ENCODE results near the gene CATSPERZ.

The CATSPERZ gene

GRCh38 chr11:64285885-64286800, 14.0 kb upstream of the CATSPERZ start:
- DNase-seq = no peak

GRCh38 chr11:64286801-64287159, 13.4 kb upstream of the CATSPERZ start:
- DNase-seq = no peak

- DNase-seq = no peak
These were observed 12.3 kb upstream of the CATSPERZ start for GRCh38 chr11:64287676-64288352.

- no peak for DNase-seq
These were observed 11.8 kb upstream of the CATSPERZ start for GRCh38 chr11:64288353-64288750.

GRCh38 chr11:64289002-64289564, 11.1 kb upstream of the CATSPERZ start:
- DNase-seq = no peak

DNA sequence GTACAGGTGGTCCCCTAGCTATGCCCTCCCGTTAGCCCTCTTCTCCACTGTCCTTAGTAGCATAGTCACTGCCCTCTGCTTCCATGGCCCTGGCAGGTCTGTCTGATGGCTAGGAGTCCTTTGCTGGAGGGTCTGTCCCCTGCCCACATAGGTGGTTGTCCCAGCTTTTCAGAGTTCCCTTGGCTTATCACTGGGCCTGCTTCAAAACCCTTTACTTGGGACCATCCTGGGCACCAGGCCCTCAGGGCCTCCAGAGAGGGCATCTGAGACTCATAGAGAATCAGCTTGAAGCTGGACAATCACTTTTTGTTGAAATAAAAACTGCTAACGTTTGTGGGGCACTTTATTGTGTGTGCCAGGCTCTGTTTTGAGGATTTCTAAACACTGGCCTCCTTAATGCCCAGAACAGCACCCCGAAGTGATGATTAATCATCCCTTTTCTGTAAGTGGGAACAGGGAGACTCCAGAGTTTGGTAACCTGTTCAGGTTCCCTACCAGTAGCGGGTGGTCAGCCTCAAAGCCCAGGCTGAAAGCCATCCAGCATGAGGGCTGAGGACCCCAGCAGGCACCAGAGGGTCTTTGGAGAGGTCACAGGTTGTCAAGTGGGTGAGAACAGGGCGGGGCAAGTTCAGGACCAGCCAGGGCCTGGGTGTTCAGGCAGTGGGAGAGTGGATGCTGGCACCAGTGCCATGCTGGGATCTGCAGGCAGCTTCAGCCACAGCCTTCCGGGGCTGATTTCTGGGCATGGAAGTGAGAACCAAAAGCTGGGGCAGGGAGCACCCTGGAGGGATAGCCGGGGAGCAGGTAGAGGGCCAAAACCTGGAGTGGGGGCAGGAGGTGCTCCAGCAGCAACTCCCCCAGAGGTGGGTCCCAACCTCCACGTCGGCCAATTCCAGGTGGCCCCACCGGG, 9.6 kb upstream of the CATSPERZ start:
- no peak for DNase-seq

DNA sequence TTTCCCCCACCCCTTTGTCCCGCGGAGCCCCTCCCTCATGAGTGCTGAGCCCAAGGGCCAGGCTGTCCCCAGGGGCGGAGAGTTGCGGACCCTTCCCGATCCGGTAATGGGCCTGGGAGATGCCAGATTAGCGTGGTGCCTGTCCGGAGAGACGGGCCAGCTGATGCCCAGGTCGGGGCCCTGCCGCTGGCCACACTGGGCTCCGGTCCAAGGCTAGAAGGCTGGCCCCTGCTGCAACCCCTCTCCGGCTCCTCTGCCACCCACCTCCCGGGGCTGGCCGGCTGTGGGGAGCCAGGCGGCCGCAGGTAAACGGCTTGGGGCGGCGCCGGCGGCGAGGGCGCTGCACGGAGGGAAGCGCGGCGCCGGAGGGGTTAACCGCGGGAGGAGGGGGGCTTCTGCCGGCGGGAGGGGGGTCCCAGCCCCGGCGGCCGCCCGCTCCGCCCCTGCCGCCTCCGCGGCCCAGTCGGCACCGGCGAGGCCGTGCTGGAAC, 8.9 kb upstream of the CATSPERZ start, which contains the start of gene KCNK4:
TSS of gene KCNK4 (plus strand) at position 41 of the 490 bp plus-strand sequence. CDS start 1,717 bp downstream, outside the sequence.
- DNase-seq = no peak

DNA sequence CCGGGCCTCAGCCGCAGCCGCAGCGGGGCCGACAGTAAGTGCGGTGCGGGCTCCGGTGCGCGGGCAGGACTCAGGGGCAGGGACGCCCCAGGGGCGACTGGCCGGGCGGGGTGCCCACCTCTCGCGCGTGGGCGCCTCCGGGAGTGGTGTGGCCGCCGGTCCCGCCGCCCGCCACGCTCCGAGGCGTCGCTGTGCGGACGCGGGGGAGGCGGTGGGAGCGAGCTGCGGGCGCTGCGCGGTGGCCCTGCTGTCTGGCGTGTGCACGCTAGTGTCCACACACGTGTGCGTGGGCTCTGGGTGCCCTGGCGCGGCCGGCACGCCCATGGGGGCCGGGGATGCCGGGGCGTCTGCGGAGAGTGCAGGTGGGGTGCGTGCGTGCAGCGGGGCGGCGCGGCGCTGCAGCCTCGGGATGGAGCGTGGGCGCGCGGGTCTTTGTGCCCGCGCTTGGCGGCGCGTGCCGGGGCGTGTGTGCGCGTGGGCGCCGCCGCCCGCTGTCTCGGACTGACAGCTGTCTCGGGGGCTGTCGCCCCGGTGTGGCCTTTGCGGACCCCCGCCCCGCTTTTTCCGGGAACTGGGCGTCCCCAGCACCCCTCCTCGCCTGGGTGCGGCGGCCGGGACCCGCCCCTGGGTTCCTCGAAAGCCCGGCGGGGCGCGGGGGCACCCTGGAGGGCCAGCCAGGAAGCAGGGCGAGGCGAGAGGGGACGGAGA, 8.3 kb upstream of the CATSPERZ start:
- no peak for DNase-seq

- DNase-seq = no peak
These were observed 7.5 kb upstream of the CATSPERZ start for GRCh38 chr11:64292460-64293254.

DNA sequence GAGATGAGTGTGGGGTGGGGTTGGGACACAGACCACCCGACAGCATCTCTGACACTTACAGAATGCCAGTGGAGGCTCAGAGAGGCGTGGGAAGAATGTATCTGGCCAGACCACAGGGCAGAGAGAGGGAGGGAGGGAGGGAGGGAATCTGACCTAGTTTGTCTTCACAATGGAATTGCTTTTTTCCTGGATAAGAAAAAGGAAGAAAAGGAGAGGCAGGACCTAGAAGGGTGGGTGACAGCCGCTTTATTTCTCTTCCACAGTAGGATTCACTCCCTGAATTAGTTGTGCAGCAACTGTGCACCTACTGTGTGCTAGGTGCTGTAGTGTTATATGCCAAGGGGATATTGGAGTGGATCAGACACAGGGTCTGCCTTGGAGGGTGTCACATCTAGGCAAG, 5.4 kb upstream of the CATSPERZ start:
- DNase-seq = no peak

DNA sequence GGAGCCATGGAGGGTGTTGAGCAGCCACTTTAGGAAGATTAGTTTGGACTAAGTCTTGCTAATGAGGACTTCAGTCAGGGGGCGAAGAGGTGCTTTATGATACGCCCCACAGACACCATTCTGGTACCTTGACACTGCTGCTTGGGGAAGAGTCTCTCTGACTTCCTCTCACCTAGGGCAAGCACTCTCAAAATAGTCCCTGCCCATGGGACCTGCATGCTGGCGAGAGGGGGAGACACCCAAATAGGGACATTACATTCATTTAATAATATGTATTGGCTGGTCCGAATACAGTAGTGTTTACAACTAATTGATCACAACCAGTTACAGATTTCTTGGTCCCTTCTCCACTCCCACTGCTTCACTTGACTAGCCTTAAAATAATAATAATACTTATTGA, 4.4 kb upstream of the CATSPERZ start:
- no peak for DNase-seq

- no peak for DNase-seq
These were observed 3.9 kb upstream of the CATSPERZ start for GRCh38 chr11:64296236-64296635.

- no peak for DNase-seq
These were observed 3.1 kb upstream of the CATSPERZ start for GRCh38 chr11:64296830-64297698.

- DNase-seq = no peak
These were observed 2.3 kb upstream of the CATSPERZ start for GRCh38 chr11:64297699-64298358.

GRCh38 chr11:64298966-64299846, 952 bp upstream of the CATSPERZ start:
- DNase-seq = no peak

- DNase-seq = no peak
These were observed 3.2 kb downstream of the CATSPERZ start for GRCh38 chr11:64303109-64304031.

GRCh38 chr11:64304032-64304315, 3.8 kb downstream of the CATSPERZ start:
- DNase-seq = no peak
